ENCODE data around the gene AP2M1. TPM values are rescaled to one million over a fixed set of nuclear protein-coding genes. Genes with fewer than 3 reads are reported as not detected.
"Not testable (repeated sequence)": the region's sequence is repeated elsewhere in the genome, so short reads cannot be mapped to it uniquely, and the experiment has no call there.

Gene AP2M1
- total RNA-seq, 1 donor from 2014 or later: 298 TPM

- H3K4me3 Mint-ChIP-seq: no peak overlapping the region
- no peak overlapping the region for H3K27ac Mint-ChIP-seq
- H3K9me3 Mint-ChIP-seq: no peaks in the 10 kb centered on the region
- no peak for DNase-seq (ENCODE audit: extremely low spot score, unreplicated experiment)
- no peak for TF ChIP-seq CTCF (conservative IDR thresholded peaks at IDR 0.05)
- H3K4me1 Mint-ChIP-seq (ENCODE audit: unreplicated experiment): no peaks in the 10 kb centered on the region
- H3K36me3 Mint-ChIP-seq: no peaks in the 10 kb centered on the region
- no peaks in the 10 kb centered on the region for H3K27me3 Mint-ChIP-seq
Measured at GRCh38 chr3:184143327-184143726, 31.3 kb upstream of the AP2M1 start.

- DNase-seq (ENCODE audit: extremely low spot score, unreplicated experiment): no peak
- Mint-ChIP-seq H3K36me3 (peaks cover under 1% of the 10 kb centered on the region), H3K4me1 (ENCODE audit: unreplicated experiment) (no peaks in the 10 kb centered on the region), H3K27me3 (no peaks in the 10 kb centered on the region), H3K27ac (no peak overlapping the region), H3K4me3 (no peak overlapping the region), H3K9me3 (no peaks in the 10 kb centered on the region)
- TF ChIP-seq CTCF (conservative IDR thresholded peaks at IDR 0.05): no peak
Measured at GRCh38 chr3:184144505-184144904, 30.1 kb upstream of the AP2M1 start.

- no peaks in the 10 kb centered on the region for H3K27me3 Mint-ChIP-seq
- H3K9me3 Mint-ChIP-seq: no peaks in the 10 kb centered on the region
- H3K36me3 Mint-ChIP-seq: peaks cover 5% of the 10 kb centered on the region
- TF ChIP-seq CTCF (conservative IDR thresholded peaks at IDR 0.05): peak; percentile 35
- H3K4me1 Mint-ChIP-seq (ENCODE audit: unreplicated experiment): peaks cover 5% of the 10 kb centered on the region
- H3K4me3 Mint-ChIP-seq: no peak overlapping the region
- H3K27ac Mint-ChIP-seq: no peak overlapping the region
- no peak for DNase-seq (ENCODE audit: extremely low spot score, unreplicated experiment)
Measured at GRCh38 chr3:184145111-184145524, 29.5 kb upstream of the AP2M1 start.

- DNase-seq (ENCODE audit: extremely low spot score, unreplicated experiment): no peak
- no peaks in the 10 kb centered on the region for H3K27me3 Mint-ChIP-seq
- no peak overlapping the region for H3K27ac Mint-ChIP-seq
- no peak for TF ChIP-seq CTCF (conservative IDR thresholded peaks at IDR 0.05)
- H3K4me1 Mint-ChIP-seq (ENCODE audit: unreplicated experiment): peaks cover 5% of the 10 kb centered on the region
- no peaks in the 10 kb centered on the region for H3K9me3 Mint-ChIP-seq
- no peak overlapping the region for H3K4me3 Mint-ChIP-seq
- H3K36me3 Mint-ChIP-seq: peaks cover 5% of the 10 kb centered on the region
Measured at GRCh38 chr3:184145751-184146270, 28.8 kb upstream of the AP2M1 start.

- no peak for TF ChIP-seq CTCF (conservative IDR thresholded peaks at IDR 0.05)
- H3K4me3 Mint-ChIP-seq: no peak overlapping the region
- no peak overlapping the region for H3K27ac Mint-ChIP-seq
- no peaks in the 10 kb centered on the region for H3K27me3 Mint-ChIP-seq
- H3K9me3 Mint-ChIP-seq: no peaks in the 10 kb centered on the region
- H3K36me3 Mint-ChIP-seq: peaks cover 5% of the 10 kb centered on the region
- no peak for DNase-seq (ENCODE audit: extremely low spot score, unreplicated experiment)
- peaks cover 5% of the 10 kb centered on the region for H3K4me1 Mint-ChIP-seq (ENCODE audit: unreplicated experiment)
Measured at GRCh38 chr3:184148076-184148475, 26.6 kb upstream of the AP2M1 start.

- no peak overlapping the region for H3K27ac Mint-ChIP-seq
- no peaks in the 10 kb centered on the region for H3K9me3 Mint-ChIP-seq
- no peak overlapping the region for H3K4me3 Mint-ChIP-seq
- no peak for TF ChIP-seq CTCF (conservative IDR thresholded peaks at IDR 0.05)
- no peaks in the 10 kb centered on the region for H3K27me3 Mint-ChIP-seq
- peaks cover 10% of the 10 kb centered on the region for H3K4me1 Mint-ChIP-seq (ENCODE audit: unreplicated experiment)
- no peak for DNase-seq (ENCODE audit: extremely low spot score, unreplicated experiment)
- peaks cover 5% of the 10 kb centered on the region for H3K36me3 Mint-ChIP-seq
Measured at GRCh38 chr3:184149123-184149522, 25.5 kb upstream of the AP2M1 start.

- peaks cover 10% of the 10 kb centered on the region for H3K4me1 Mint-ChIP-seq (ENCODE audit: unreplicated experiment)
- not testable (repeated sequence) for H3K4me3 Mint-ChIP-seq; H3K9me3 Mint-ChIP-seq; H3K27ac Mint-ChIP-seq; DNase-seq (ENCODE audit: extremely low spot score, unreplicated experiment); H3K27me3 Mint-ChIP-seq; H3K36me3 Mint-ChIP-seq
Measured at GRCh38 chr3:184149770-184150169, 24.9 kb upstream of the AP2M1 start.

Measured in type B pancreatic cell (in vitro differentiated cells).